Choroid plexus epithelial cell (primary cell): ENCODE results near the gene ABHD14A.

Source experiments
- DNase-seq: peaks from one replicate; pipeline ENCODE4 v3.0.0-alpha.2; 2010; ENCODE audit warnings: low read depth
- H3K4me3 ChIP-seq: 2 replicates; pipeline ENCODE4 v1.5.1; 2011; ENCODE audit warnings: low read depth, mild to moderate bottlenecking, control low read depth, low read length, moderate library complexity
- CTCF ChIP-seq: conservative IDR thresholded peaks from 2 replicates; pipeline ENCODE4 v1.5.1; 2011; ENCODE audit warnings: low read depth, mild to moderate bottlenecking, control low read depth, inconsistent platforms, low read length, moderate library complexity

The ABHD14A gene

DNA sequence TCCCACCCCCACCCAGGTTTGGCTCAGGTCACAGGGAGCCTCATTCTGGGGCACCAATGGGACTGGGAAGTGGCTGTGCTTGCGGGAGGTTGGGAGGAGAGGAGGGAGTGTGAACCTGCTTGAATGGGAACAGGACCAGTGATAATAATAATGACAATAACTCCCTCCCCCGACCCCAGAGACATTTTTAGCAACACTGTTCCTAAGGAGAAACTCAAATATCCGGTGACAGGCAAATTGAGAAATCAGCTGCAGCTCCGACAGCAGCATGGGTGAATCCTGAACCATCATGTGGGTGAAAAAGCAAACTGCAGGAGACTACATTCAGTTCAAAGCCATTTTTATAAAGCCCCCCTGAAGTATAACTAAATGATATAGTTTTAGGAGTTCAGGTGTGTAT, 32.4 kb downstream of the ABHD14A start:
- no peak for TF ChIP-seq CTCF
- no peak overlapping the region for H3K4me3 ChIP-seq
- no peak for DNase-seq

GRCh38 chr3:52010431-52010830, 35.6 kb downstream of the ABHD14A start:
- no peak for DNase-seq
- no peak for TF ChIP-seq CTCF
- H3K4me3 ChIP-seq, result no peak overlapping the region

DNA sequence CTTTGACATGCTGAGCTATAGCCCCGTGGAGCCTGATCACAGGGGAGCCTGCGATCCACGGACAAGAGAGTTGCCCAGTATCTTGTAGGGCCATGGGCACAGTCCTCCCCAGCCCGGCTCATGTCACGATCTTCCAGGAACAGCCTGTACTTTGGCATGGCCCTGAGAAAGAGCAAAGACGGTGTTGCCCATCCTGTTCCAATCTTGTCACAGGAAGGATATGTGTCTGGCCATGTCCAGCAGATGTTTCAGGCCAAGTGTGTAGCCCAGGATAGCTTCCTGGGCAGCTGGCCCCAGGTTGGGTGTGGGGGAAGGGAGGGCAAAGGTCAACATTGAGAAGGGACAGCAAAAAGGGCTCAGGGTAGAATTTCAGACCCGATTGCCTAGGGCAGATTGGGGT, 37.8 kb downstream of the ABHD14A start:
- H3K4me3 ChIP-seq, result no peak overlapping the region
- DNase-seq, result no peak
- no peak for TF ChIP-seq CTCF

DNA sequence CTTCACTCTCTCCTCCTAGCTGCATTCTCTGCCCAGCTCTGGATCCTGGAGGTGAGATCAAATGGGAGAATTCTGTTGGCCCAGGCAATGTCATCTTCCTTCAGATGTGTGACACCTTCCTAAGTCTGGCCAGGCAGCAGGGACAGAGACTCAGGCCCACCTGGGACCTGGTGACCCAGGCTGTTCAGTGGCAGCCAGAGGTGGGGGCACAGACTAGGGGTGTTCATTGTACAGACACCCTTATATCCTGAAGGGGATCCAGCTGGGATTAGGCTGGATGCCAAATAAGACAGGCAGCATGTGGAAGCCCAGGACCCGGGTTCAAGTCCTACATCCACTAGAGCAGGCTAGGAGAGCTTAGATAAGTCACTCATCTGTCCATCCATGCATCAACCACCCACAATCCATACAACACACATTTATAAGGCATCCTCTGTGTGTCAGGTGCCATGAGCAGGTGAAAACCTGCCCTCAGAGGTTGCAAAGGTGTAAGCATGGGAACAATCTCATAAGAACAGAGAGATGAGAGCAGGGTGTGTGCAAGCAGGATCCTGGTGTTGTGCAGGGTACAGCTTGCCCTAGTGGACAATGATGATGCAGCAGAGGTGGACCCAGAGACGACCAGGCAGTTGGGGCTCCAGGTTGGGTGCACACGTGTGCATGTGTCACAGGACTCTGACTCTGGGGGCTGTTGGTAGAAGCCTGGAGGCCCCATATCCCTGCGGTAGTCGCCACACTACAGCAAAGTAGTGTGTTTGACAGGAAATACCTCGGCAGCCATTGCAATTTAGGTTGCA, 39.1 kb downstream of the ABHD14A start:
- peak; percentile 28 for TF ChIP-seq CTCF
- H3K4me3 ChIP-seq, result no peak overlapping the region
- DNase-seq, result no peak

- TF ChIP-seq CTCF, result peak; percentile 44
- no peak for DNase-seq
- H3K4me3 ChIP-seq, result no peak overlapping the region
These were observed 39.7 kb downstream of the ABHD14A start for GRCh38 chr3:52014613-52015012.

DNA sequence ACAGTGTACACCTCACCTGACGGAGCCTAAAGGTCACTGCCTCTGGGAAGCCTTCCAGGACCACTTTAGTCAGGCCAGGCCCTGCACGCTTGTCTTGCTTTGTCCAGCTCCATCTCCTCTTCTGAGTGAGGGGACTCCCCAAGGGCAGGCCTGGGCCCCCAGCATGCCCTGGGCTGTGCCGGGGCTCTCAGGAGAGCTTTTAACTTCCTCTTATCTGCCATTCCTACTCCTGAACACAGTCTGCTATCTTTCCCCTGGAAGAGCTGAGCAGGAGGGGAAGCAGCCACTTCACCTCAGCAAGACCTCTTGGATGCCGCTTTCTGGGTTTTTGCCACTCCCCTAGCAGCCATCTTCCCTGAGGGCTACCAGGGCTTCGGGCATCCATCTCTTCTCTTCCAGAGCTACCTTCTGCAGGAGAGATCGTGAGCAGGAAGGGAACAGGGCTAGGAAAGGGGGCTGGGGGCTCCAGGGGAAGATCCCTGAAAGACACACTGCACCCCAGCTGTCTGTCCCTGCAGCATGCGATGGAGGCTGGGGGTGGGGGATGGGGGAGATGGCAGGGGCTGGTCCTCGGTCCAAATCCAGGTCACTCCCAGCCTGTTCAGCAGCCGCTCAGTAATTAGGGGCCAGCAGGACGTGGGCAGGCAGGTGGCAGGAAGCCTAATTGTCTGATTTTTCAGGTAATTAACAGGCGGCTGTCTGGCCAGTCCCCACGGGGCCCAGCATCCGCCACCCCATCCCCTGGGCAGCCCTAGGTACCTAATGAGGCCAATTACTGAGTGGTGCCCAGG, 40.8 kb downstream of the ABHD14A start:
- no peak for DNase-seq
- no peak overlapping the region for H3K4me3 ChIP-seq
- TF ChIP-seq CTCF, result no peak
